ENCODE results near the gene KCNV2. TPM values are rescaled to one million over a fixed set of nuclear protein-coding genes. Genes with fewer than 3 reads are reported as not detected.

Gene KCNV2
- total and polyA plus RNA-seq, 7 donors, result not detected

- no peak overlapping the region for H3K4me3 ChIP-seq
- no peak for DNase-seq
- H3K27me3 ChIP-seq, result no peaks in the 10 kb centered on the region
- intact Hi-C loops (cut with DNase I), result no loop called here
- TF ChIP-seq POLR2A (IDR thresholded peaks at IDR 0.05), result no peak
- no peak for TF ChIP-seq EP300 (IDR thresholded peaks at IDR 0.05)
- TF ChIP-seq CTCF (IDR thresholded peaks at IDR 0.05), result no peak
- TF ChIP-seq POLR2AphosphoS5 (IDR thresholded peaks at IDR 0.05), result no peak
- H3K36me3 ChIP-seq, result no peaks in the 10 kb centered on the region
- H3K4me1 ChIP-seq, result peaks cover 0 to 22% (median 12%) of the 10 kb centered on the region in 4 donors
- 74 to 78% methylated on average over 5 of the region's 5 CpGs for WGBS, 2 donors
- peak overlapping the region in 1 of 4 donors; percentile 11 for H3K27ac ChIP-seq
- H3K9me3 ChIP-seq, result no peaks in the 10 kb centered on the region
Measured at GRCh38 chr9:2677915-2678889, 39.1 kb upstream of the KCNV2 start.

GRCh38 chr9:2679011-2679410, 38.3 kb upstream of the KCNV2 start:
- Histone ChIP-seq H3K9me3 (no peaks in the 10 kb centered on the region), H3K27ac (no peak overlapping the region), H3K36me3 (no peaks in the 10 kb centered on the region), H3K4me3 (no peak overlapping the region), H3K4me1 (peaks cover 0 to 22% (median 10%) of the 10 kb centered on the region in 4 donors), H3K27me3 (no peaks in the 10 kb centered on the region)
- no peak for DNase-seq
- 95 to 97% methylated on average over 2 of the region's 2 CpGs for WGBS, 2 donors
- intact Hi-C loops (cut with DNase I), result no loop called here
- TF ChIP-seq CTCF (IDR thresholded peaks at IDR 0.05) (no peak), POLR2A (IDR thresholded peaks at IDR 0.05) (no peak), POLR2AphosphoS5 (IDR thresholded peaks at IDR 0.05) (no peak), EP300 (IDR thresholded peaks at IDR 0.05) (no peak)

- Histone ChIP-seq H3K4me3 (no peak overlapping the region), H3K27me3 (no peaks in the 10 kb centered on the region), H3K27ac (no peak overlapping the region), H3K9me3 (no peaks in the 10 kb centered on the region), H3K36me3 (no peaks in the 10 kb centered on the region), H3K4me1 (peaks cover 0 to 18% (median 9%) of the 10 kb centered on the region in 4 donors)
- DNase-seq, result no peak
- TF ChIP-seq POLR2A (IDR thresholded peaks at IDR 0.05) (no peak), POLR2AphosphoS5 (IDR thresholded peaks at IDR 0.05) (no peak)
- intact Hi-C loops (cut with DNase I), result no loop called here
- 68 to 75% methylated on average over 1 of the region's 1 CpG for WGBS, 2 donors
Measured at GRCh38 chr9:2681981-2682380, 35.3 kb upstream of the KCNV2 start.

GRCh38 chr9:2686911-2687310, 30.4 kb upstream of the KCNV2 start:
- Histone ChIP-seq H3K36me3 (no peaks in the 10 kb centered on the region), H3K4me3 (no peak overlapping the region), H3K27me3 (no peaks in the 10 kb centered on the region), H3K27ac (no peak overlapping the region), H3K4me1 (no peaks in the 10 kb centered on the region), H3K9me3 (no peaks in the 10 kb centered on the region)
- TF ChIP-seq POLR2A (IDR thresholded peaks at IDR 0.05) (no peak), EP300 (IDR thresholded peaks at IDR 0.05) (no peak), POLR2AphosphoS5 (IDR thresholded peaks at IDR 0.05) (no peak), CTCF (IDR thresholded peaks at IDR 0.05) (no peak)
- 88 to 93% methylated on average over 4 of the region's 4 CpGs for WGBS, 2 donors
- DNase-seq, result no peak
- intact Hi-C loops (cut with DNase I), result no loop called here

GRCh38 chr9:2688636-2689035, 28.7 kb upstream of the KCNV2 start:
- Histone ChIP-seq H3K27ac (no peak overlapping the region), H3K4me3 (no peak overlapping the region), H3K4me1 (no peaks in the 10 kb centered on the region), H3K36me3 (no peaks in the 10 kb centered on the region), H3K27me3 (no peaks in the 10 kb centered on the region), H3K9me3 (no peaks in the 10 kb centered on the region)
- TF ChIP-seq POLR2AphosphoS5 (IDR thresholded peaks at IDR 0.05), result no peak
- TF ChIP-seq CTCF (IDR thresholded peaks at IDR 0.05), result no peak
- no peak for TF ChIP-seq EP300 (IDR thresholded peaks at IDR 0.05)
- TF ChIP-seq POLR2A (IDR thresholded peaks at IDR 0.05), result no peak
- no peak for DNase-seq
- intact Hi-C loops (cut with DNase I), result no loop called here
- WGBS, 2 donors, result 92 to 95% methylated on average over 3 of the region's 3 CpGs

Measured in sigmoid colon (tissue), 7 donors.